ENCODE data around the gene COL15A1. TPM values are rescaled to one million over a fixed set of nuclear protein-coding genes. Genes with fewer than 3 reads are reported as not detected.

COL15A1 gene
- total and polyA plus RNA-seq, 2 of the 13 experiments (the other 11 are each of a cell fraction or from before 2014, with no cell fraction given) = not detected

DNA sequence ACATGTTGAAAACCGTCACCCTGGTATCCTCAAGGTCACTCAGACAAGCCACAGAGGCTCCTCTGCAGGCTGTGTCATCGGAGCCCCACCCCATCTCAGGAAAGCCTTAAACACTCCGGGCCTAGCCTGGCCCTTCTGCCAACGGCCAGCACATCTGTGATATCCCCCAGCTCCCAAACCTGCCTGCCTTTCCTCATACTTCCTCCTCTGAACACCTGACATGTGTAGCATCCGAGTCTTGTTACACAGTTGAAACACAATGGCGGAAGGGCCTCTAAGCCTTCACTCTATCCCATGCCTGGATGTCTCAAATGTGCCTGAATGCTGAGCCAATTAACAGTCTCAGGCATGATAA, 128.3 kb downstream of the COL15A1 start:
- WGBS (ENCODE audit: low lambda C conversion rate) = 59% methylated on average over 3 of the region's 6 CpGs
- Histone ChIP-seq H3K9me3 (ENCODE audit: low read length) (no peaks in the 10 kb centered on the region), H3K79me2 (ENCODE audit: insufficient read depth, low read length) (no peaks in the 10 kb centered on the region), H4K20me1 (ENCODE audit: insufficient read depth, low read length) (no peaks in the 10 kb centered on the region), H3K4me3 (replicated peaks in 1 of 3; ENCODE audit: insufficient read depth in 1 of 3, low read depth in 2 of 3, low read length in 3 of 3) (no peak overlapping the region), H3K9ac (ENCODE audit: insufficient read depth, low read depth, low read length) (no peak overlapping the region), H3K27me3 (ENCODE audit: control insufficient read depth in 1 of 2, insufficient read depth in 2 of 2, low read length in 2 of 2) (0 out of 5 replicates have a peak, but pooled peaks cover 2% of the 10 kb centered on the region in 2 experiments), H3K36me3 (replicated peaks in 1 of 2; ENCODE audit: control insufficient read depth in 1 of 2, insufficient read depth in 2 of 2, low read length in 2 of 2) (no peaks in the 10 kb centered on the region), H2AFZ (ENCODE audit: low read length) (no peak overlapping the region), H3K4me2 (ENCODE audit: low read depth, low read length) (no peak overlapping the region), H3K4me1 (ENCODE audit: insufficient read depth, low read length) (no peaks in the 10 kb centered on the region), H3K27ac (ENCODE audit: extremely low read length, insufficient read depth, low read length) (no peak overlapping the region)
- no TSS peak for BruUV-seq (replicated peaks)
- in situ Hi-C loops (cut with HindIII; ENCODE audit: extremely low pct_ligation_motif_present, low pct_unique_long_range_greater_than_20kb) = no loop called here
- TF ChIP-seq MEIS1 (CRISPR knock-in tag; IDR thresholded peaks at IDR 0.05; ENCODE audit: borderline replicate concordance) = no peak
- TF ChIP-seq ZNF678 (CRISPR knock-in tag; IDR thresholded peaks at IDR 0.05) = no peak
- TF ChIP-seq, protein P1, sequence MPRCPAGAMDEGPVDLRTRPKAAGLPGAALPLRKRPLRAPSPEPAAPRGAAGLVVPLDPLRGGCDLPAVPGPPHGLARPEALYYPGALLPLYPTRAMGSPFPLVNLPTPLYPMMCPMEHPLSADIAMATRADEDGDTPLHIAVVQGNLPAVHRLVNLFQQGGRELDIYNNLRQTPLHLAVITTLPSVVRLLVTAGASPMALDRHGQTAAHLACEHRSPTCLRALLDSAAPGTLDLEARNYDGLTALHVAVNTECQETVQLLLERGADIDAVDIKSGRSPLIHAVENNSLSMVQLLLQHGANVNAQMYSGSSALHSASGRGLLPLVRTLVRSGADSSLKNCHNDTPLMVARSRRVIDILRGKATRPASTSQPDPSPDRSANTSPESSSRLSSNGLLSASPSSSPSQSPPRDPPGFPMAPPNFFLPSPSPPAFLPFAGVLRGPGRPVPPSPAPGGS (CRISPR knock-in tag; IDR thresholded peaks at IDR 0.05) = no peak
- TF ChIP-seq ZNF75D (CRISPR knock-in tag; IDR thresholded peaks at IDR 0.05; ENCODE audit: borderline replicate concordance) = no peak
- TF ChIP-seq, protein P2, sequence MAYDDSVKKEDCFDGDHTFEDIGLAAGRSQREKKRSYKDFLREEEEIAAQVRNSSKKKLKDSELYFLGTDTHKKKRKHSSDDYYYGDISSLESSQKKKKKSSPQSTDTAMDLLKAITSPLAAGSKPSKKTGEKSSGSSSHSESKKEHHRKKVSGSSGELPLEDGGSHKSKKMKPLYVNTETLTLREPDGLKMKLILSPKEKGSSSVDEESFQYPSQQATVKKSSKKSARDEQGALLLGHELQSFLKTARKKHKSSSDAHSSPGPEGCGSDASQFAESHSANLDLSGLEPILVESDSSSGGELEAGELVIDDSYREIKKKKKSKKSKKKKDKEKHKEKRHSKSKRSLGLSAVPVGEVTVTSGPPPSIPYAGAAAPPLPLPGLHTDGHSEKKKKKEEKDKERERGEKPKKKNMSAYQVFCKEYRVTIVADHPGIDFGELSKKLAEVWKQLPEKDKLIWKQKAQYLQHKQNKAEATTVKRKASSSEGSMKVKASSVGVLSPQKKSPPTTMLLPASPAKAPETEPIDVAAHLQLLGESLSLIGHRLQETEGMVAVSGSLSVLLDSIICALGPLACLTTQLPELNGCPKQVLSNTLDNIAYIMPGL (CRISPR knock-in tag; IDR thresholded peaks at IDR 0.05; ENCODE audit: borderline replicate concordance in 1 of 2, low read depth in 1 of 2) = no peak
- TF ChIP-seq ZNF749 (CRISPR knock-in tag; IDR thresholded peaks at IDR 0.05; ENCODE audit: borderline replicate concordance) = no peak
- TF ChIP-seq, protein P3, sequence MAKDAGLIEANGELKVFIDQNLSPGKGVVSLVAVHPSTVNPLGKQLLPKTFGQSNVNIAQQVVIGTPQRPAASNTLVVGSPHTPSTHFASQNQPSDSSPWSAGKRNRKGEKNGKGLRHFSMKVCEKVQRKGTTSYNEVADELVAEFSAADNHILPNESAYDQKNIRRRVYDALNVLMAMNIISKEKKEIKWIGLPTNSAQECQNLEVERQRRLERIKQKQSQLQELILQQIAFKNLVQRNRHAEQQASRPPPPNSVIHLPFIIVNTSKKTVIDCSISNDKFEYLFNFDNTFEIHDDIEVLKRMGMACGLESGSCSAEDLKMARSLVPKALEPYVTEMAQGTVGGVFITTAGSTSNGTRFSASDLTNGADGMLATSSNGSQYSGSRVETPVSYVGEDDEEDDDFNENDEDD (CRISPR knock-in tag; IDR thresholded peaks at IDR 0.05; ENCODE audit: borderline replicate concordance) = no peak
- TF ChIP-seq PAWR (CRISPR knock-in tag; IDR thresholded peaks at IDR 0.05; ENCODE audit: borderline replicate concordance) = no peak
- no peak for TF ChIP-seq NR3C1 (CRISPR knock-in tag; IDR thresholded peaks at IDR 0.05)
- no peak for TF ChIP-seq ZSCAN12 (CRISPR knock-in tag; IDR thresholded peaks at IDR 0.05)
- no peak for TF ChIP-seq AHR (CRISPR knock-in tag; IDR thresholded peaks at IDR 0.05)
- FAIRE-seq (no peak), ATAC-seq (no peak), DNase-seq (ENCODE audit: low spot score) (no peak)
- intact Hi-C loops (cut with micrococcal nuclease; ENCODE audit: unreplicated experiment) = no loop called here
- POLR2A ChIA-PET = no interaction called here
- CTCF ChIA-PET (ENCODE audit: low intra/inter-chr PET ratio, low total read pairs) = no interaction called here
